Left ventricle myocardium inferior (tissue), 1 donor: ENCODE measurements around the gene CACNA1C. TPM values are rescaled to one million over a fixed set of nuclear protein-coding genes. Genes with fewer than 3 reads are reported as not detected.

Experiments
- DNase-seq: peaks from one replicate; pipeline ENCODE4 v3.0.0-alpha.2; 2020
- H3K27ac ChIP-seq: fragments of 200-600 bp; replicated peaks from 2 replicates; pipeline ENCODE4 v1.8.0; 2021
- H3K27me3 ChIP-seq: fragments of 200-600 bp; 2 replicates; pipeline ENCODE4 v1.8.0; 2021; ENCODE audit warnings: low read depth
- H3K36me3 ChIP-seq: fragments of 200-600 bp; 2 replicates; pipeline ENCODE4 v1.8.0; 2021
- H3K4me1 ChIP-seq: fragments of 200-600 bp; 2 replicates; pipeline ENCODE4 v1.8.0; 2021
- H3K4me3 ChIP-seq: fragments of 200-600 bp; 2 replicates; pipeline ENCODE4 v1.8.0; 2021; ENCODE audit warnings: mild to moderate bottlenecking, moderate library complexity
- H3K9me3 ChIP-seq: fragments of 200-600 bp; replicated peaks from 2 replicates; pipeline ENCODE4 v1.8.0; 2021
- CTCF ChIP-seq: fragments of 200-600 bp; IDR thresholded peaks from 2 replicates; pipeline ENCODE4 v1.8.0; 2021; ENCODE audit warnings: antibody characterized with exemption, mild to moderate bottlenecking, borderline replicate concordance
- intact Hi-C: fragments of 100-400 bp; cut with micrococcal nuclease; formaldehyde crosslinking; loops from one replicate; pipeline ENCODE4 v1.11.0; 2022
- total RNA-seq: library from RNA; stranded (reverse); fragmentation: NEBNext Ultra II Directional; extraction: Animal tissue kit (Norgen Biotek cat#: 25700); gene quantifications from one replicate; pipeline ENCODE4 v1.2.1, GENCODE V29; 2021
- donor health status: DM: no; HTN: yes; CAD: no; lungs with severe emphysema.

The CACNA1C gene
- total RNA-seq, 1 donor from 2014 or later: 137 TPM

DNA sequence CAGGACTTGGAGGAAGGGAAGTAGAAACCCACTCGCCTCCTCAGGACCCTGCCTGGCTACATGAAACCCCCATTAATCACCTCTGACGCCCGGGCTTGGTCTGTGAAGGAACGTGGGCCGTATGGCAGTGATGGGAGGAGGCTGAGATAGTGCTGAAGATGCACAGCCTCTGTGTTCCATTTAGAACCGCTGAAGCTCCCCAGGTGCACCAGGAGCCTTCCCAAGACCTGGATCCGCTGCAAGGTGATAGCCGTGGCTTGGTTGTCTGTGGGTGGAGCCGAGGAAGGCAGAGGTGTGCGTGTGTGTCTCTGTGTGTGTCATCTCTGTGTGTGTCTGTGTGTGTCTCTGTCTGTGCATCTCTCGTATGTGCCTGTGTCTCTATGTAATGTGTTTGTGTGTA, 293.1 kb downstream of the CACNA1C start:
- no peaks in the 10 kb centered on the region for H3K27me3 ChIP-seq
- H3K27ac ChIP-seq: peak overlapping the region; percentile 40
- H3K4me1 ChIP-seq: peaks cover 95% of the 10 kb centered on the region
- H3K9me3 ChIP-seq: no peaks in the 10 kb centered on the region
- H3K36me3 ChIP-seq: no peaks in the 10 kb centered on the region
- intact Hi-C loops: no loop called here
- TF ChIP-seq CTCF: no peak
- DNase-seq: no peak
- H3K4me3 ChIP-seq: no peak overlapping the region

- intact Hi-C loops: no loop called here
- Histone ChIP-seq H3K27ac (peak overlapping the region; percentile 40), H3K27me3 (no peaks in the 10 kb centered on the region), H3K36me3 (no peaks in the 10 kb centered on the region), H3K4me1 (peaks cover 95% of the 10 kb centered on the region), H3K4me3 (no peak overlapping the region), H3K9me3 (no peaks in the 10 kb centered on the region)
- DNase-seq: no peak
- TF ChIP-seq CTCF: no peak
Measured at GRCh38 chr12:2346416-2346815, 293.6 kb downstream of the CACNA1C start.

GRCh38 chr12:2347137-2347843, 294.5 kb downstream of the CACNA1C start:
- no peak for DNase-seq
- no peaks in the 10 kb centered on the region for H3K27me3 ChIP-seq
- peak overlapping the region; percentile 55 for H3K27ac ChIP-seq
- intact Hi-C loops: no loop called here
- no peak for TF ChIP-seq CTCF
- no peaks in the 10 kb centered on the region for H3K9me3 ChIP-seq
- peaks cover 95% of the 10 kb centered on the region for H3K4me1 ChIP-seq
- no peaks in the 10 kb centered on the region for H3K36me3 ChIP-seq
- no peak overlapping the region for H3K4me3 ChIP-seq

- intact Hi-C loops: no loop called here
Measured at GRCh38 chr12:2347844-2348481, 295.2 kb downstream of the CACNA1C start.

DNA sequence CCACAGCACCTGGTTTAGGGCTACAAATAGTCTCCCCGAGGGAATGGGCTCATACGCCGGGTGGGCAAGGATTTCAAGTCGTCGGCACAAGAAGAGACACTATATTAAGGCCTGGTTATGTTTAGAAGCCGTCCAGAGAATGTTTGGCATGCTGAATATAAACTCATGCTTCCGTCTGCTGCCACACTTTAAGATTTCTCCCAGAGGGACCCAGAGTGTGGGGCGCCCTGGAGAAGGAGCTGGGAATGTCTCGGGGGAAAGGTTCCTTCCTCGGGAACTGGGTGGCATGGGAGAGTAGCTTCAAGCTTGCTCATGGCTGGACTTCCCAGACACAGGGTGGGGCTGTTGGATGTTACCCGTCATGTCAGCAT, 295.7 kb downstream of the CACNA1C start:
- Histone ChIP-seq H3K4me1 (peaks cover 95% of the 10 kb centered on the region), H3K4me3 (no peak overlapping the region), H3K9me3 (no peaks in the 10 kb centered on the region), H3K27ac (peak overlapping the region; percentile 55), H3K36me3 (no peaks in the 10 kb centered on the region), H3K27me3 (no peaks in the 10 kb centered on the region)
- no peak for TF ChIP-seq CTCF
- DNase-seq: no peak
- intact Hi-C loops: no loop called here

More at GRCh38 chr12:2347844-2348481, 295.2 kb downstream of the CACNA1C start:
- DNase-seq: no peak
- Histone ChIP-seq H3K27ac (peak overlapping the region; percentile 55), H3K27me3 (no peaks in the 10 kb centered on the region), H3K36me3 (no peaks in the 10 kb centered on the region), H3K4me1 (peaks cover 95% of the 10 kb centered on the region), H3K4me3 (no peak overlapping the region), H3K9me3 (no peaks in the 10 kb centered on the region)
- TF ChIP-seq CTCF: no peak
